HFFc6 (cell line): ENCODE data around the gene BRD3. TPM values are rescaled to one million over a fixed set of nuclear protein-coding genes. Genes with fewer than 3 reads are reported as not detected.

Experiments used
- DNase-seq: peaks from one replicate; pipeline ENCODE4 v3.0.0-alpha.2; 2018
- H3K27ac Mint-ChIP-seq: 2 replicates; pipeline ENCODE4 v1.8.0; 2020; ENCODE audit warnings: mild to moderate bottlenecking, mixed read lengths
- H3K27me3 Mint-ChIP-seq: 2 replicates; pipeline ENCODE4 v1.8.0; 2021; ENCODE audit warnings: mild to moderate bottlenecking, moderate library complexity, mixed read lengths; ENCODE audit not compliant: insufficient read depth
- H3K36me3 Mint-ChIP-seq: 2 replicates; pipeline ENCODE4 v1.8.0; 2021; ENCODE audit warnings: low read depth, mixed read lengths
- H3K4me1 Mint-ChIP-seq: 2 replicates; pipeline ENCODE4 v1.8.0; 2020; ENCODE audit warnings: low read depth, mixed read lengths
- H3K4me3 Mint-ChIP-seq: 2 replicates; pipeline ENCODE4 v1.8.0; 2020; ENCODE audit warnings: mild to moderate bottlenecking, moderate library complexity, mixed read lengths
- H3K9me3 Mint-ChIP-seq: 2 replicates; pipeline ENCODE4 v1.8.0; 2020; ENCODE audit warnings: mild to moderate bottlenecking, mixed read lengths
- total RNA-seq, 6 experiments: library from RNA; stranded (reverse); fragmentation: NEBNext Ultra II Directional; extraction: Animal tissue kit (Norgen Biotek cat#: 25700); gene quantifications; 2 replicates in 1 of 6; 3 replicates in 5 of 6; pipeline ENCODE4 v1.2.3, GENCODE V29; 2021
- TF ChIP-seq, protein P1 (sequence below): fragments of 200-600 bp; sonication (generic); IDR thresholded peaks from 2 replicates; pipeline ENCODE4 v1.5.0; 2021; ENCODE audit warnings: antibody characterized with exemption, mild to moderate bottlenecking

Gene BRD3
- total RNA-seq, 6 experiments from 2014 or later: 17.1 to 20.9 (median 18.6) TPM

DNA sequence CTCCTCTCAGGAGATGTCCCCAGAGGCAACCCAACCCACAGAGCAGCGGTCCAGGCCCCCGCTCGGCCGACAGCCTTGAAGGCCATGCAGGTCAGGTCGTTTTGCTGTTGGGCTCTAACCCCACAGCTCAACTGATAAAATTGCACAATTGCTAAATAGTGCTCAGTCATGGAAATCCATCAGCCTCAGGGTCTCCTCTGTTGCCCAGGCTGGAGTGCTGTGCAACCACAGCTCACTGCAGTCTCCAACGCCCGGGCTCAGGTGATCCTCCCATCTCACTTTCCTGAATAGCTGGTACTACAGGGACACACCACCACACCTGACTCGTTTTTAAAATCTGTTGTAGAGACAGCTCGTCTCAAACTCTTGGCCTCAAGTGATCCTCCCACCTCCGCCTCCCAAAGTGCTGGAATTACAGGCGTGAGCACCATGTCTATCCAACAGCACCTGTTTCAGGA lies 24.3 kb downstream of the BRD3 start:
- TF ChIP-seq, protein P1, sequence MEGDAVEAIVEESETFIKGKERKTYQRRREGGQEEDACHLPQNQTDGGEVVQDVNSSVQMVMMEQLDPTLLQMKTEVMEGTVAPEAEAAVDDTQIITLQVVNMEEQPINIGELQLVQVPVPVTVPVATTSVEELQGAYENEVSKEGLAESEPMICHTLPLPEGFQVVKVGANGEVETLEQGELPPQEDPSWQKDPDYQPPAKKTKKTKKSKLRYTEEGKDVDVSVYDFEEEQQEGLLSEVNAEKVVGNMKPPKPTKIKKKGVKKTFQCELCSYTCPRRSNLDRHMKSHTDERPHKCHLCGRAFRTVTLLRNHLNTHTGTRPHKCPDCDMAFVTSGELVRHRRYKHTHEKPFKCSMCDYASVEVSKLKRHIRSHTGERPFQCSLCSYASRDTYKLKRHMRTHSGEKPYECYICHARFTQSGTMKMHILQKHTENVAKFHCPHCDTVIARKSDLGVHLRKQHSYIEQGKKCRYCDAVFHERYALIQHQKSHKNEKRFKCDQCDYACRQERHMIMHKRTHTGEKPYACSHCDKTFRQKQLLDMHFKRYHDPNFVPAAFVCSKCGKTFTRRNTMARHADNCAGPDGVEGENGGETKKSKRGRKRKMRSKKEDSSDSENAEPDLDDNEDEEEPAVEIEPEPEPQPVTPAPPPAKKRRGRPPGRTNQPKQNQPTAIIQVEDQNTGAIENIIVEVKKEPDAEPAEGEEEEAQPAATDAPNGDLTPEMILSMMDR: no peak
- H3K4me1 Mint-ChIP-seq: no peaks in the 10 kb centered on the region
- H3K27ac Mint-ChIP-seq: no peak overlapping the region
- H3K4me3 Mint-ChIP-seq: no peak overlapping the region
- H3K9me3 Mint-ChIP-seq: no peaks in the 10 kb centered on the region
- H3K36me3 Mint-ChIP-seq: peaks cover 4% of the 10 kb centered on the region; the same call in 1 of the 2 replicates
- DNase-seq: no peak
- peaks cover 3% of the 10 kb centered on the region for H3K27me3 Mint-ChIP-seq

DNA sequence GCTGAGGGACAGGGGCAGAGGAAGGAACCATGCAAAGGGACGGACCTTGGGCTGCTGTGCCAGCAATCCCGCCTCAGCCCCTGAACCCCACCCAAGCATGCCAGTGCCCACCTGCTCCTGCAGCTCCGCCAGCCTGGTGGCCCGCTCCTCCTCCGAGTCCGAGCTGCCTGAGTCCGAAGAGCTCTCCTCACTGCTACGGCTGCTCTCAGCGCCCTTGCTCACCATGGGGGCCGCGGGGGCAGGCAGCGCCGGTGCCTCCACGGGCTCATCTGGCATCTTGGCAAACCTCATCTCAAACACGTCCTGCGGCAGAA lies 26.2 kb downstream of the BRD3 start:
- TF ChIP-seq, protein P1: no peak
- Mint-ChIP-seq H3K4me1 (no peaks in the 10 kb centered on the region), H3K4me3 (no peak overlapping the region), H3K36me3 (peaks cover 4% of the 10 kb centered on the region), H3K27me3 (peaks cover 3% of the 10 kb centered on the region), H3K9me3 (no peaks in the 10 kb centered on the region), H3K27ac (no peak overlapping the region)
- no peak for DNase-seq

DNA sequence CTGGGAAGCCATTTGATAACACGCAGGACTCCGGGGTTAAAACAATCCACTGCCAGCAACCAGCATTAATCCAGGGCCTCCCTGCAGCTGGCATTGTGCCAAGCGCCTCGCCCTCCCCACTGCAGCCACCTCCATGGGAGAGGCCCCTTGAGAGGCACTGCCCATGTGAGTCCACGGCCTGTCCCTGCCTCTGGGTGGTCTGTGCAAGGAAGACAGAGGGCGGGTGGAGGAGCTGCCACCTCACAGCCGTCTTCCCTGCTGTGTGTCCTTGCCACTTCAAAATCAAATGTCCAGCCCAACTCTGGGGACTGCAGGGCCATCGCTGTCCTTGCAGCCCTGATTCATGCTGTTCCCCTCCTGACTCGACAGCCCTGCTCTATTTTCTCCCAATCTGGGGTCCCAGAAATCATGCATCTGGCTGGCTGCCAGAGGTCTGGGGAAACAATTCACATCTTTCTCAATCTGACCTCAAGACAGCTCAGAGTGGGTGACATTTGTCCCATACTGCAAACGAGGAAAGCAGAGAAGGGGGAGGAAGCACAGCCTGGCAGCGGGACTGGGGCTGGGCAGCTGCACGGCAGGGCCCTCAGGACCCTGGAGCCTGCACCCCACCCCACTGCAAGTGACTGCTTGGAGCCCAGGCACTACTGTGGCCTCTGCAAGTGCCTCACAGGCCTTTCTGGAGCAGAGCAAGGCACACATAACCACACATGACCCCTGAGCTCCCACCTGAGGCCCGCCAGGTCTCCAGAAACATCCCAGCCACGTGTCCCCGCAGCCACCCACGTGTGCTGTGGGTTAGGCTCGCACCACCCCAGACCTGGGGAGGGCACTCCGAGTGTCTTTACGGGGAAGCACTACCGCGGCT lies 26.8 kb downstream of the BRD3 start:
- Mint-ChIP-seq H3K27me3 (peaks cover 3% of the 10 kb centered on the region), H3K4me3 (no peak overlapping the region), H3K9me3 (no peaks in the 10 kb centered on the region), H3K36me3 (peaks cover 9% of the 10 kb centered on the region), H3K4me1 (no peaks in the 10 kb centered on the region), H3K27ac (no peak overlapping the region; the same call in 1 of the 2 replicates)
- DNase-seq: no peak
- TF ChIP-seq, protein P1: no peak

DNA sequence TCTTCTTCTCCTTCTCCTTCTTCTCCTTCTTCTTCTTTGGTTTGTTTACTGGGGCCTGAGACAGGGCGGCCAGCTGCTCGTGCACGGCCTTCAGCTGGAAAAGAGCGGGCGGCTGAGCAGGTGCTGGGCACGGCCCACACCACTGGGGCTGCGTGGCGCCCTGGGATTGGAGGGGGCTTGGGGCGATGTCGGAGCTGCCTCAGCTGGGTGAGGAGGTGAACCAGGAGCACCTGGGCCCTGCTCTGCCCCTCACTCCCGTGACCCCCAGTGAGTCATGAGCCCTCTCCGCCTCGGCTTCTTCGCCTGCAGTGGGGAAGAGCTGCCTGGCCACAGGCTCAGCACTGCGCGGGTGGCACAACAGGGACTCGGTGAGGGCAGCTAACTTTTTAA lies 27.7 kb downstream of the BRD3 start:
- TF ChIP-seq, protein P1: no peak
- Mint-ChIP-seq H3K9me3 (no peaks in the 10 kb centered on the region), H3K27ac (no peak overlapping the region), H3K4me1 (no peaks in the 10 kb centered on the region), H3K27me3 (peaks cover 3% of the 10 kb centered on the region), H3K4me3 (no peak overlapping the region), H3K36me3 (peaks cover 9% of the 10 kb centered on the region)
- no peak for DNase-seq

DNA sequence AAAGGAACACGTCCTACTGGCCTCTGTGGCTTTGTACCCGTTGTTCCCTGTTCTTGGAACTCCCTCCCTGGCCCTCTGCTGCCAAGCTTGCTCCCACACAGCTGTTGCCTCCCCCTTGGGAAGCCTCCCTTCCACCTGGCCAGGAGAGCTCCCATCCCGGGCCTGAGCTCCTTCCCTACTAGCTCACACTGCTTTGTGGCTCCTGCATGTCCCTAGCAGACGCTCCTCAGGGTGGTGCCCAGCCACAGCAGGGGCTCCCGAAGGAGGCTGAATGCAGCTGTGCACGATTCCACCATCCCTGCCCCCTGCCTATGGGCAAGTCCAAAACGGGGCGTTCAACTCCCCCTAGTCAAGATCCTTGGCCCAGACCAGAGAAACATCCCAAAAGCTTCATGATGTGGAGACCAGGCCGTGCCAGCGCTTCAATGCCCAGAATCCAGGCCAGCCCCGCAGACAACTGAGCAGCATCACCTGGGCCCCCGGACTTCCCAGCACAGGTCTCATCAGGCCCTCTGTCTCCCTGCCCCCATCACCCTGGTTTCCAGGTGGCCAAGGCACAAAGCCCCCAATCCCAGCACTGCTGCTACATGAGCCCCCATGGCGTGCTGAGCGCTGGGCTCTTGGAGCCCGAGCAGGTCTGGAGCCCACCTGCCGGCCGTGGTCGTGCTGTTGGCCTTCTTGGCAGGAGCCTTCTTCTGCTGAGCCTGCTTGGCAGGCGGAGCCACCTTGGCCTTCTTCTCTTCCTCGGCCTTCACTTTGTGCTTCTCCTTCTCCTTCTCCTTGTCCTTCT lies 28.2 kb downstream of the BRD3 start:
- peaks cover 5% of the 10 kb centered on the region for H3K27me3 Mint-ChIP-seq
- H3K27ac Mint-ChIP-seq: no peak overlapping the region
- no peak overlapping the region for H3K4me3 Mint-ChIP-seq
- TF ChIP-seq, protein P1: no peak
- no peaks in the 10 kb centered on the region for H3K9me3 Mint-ChIP-seq
- H3K4me1 Mint-ChIP-seq: no peaks in the 10 kb centered on the region
- DNase-seq: no peak
- H3K36me3 Mint-ChIP-seq: peaks cover 9% of the 10 kb centered on the region
